ENCODE results near the gene ZNF407. TPM values are rescaled to one million over a fixed set of nuclear protein-coding genes. Genes with fewer than 3 reads are reported as not detected.

ZNF407 gene
- total and polyA plus RNA-seq, 4 donors = 1.3 to 21.1 (median 9.5) TPM

DNA sequence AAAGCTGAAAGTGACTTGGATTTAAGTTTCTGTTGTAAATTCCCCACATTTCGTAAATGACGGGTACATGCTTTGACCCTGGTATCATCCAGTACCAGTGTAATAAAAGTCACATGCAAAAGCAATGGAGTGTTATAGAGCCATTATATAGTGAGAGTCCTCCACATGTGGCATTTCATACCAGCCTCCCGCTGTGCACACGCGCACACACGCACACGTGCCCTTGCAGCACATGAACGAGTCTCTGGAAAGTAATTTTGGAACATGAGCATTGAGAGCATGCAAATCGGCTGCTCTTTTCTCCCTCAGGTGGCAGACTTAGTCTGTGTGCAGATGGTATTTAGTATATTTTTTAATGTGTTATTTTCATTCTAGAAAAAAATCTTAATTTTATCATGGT is 198.1 kb downstream of the ZNF407 start:
- Histone ChIP-seq H3K9me3 (ENCODE audit: control insufficient read depth, low read length) (no peaks in the 10 kb centered on the region), H3K27me3 (ENCODE audit: control insufficient read depth in 1 of 2, insufficient read depth in 2 of 2, low read length in 1 of 2) (no peaks in the 10 kb centered on the region), H3K4me1 (ENCODE audit: control insufficient read depth in 1 of 2, insufficient read depth in 2 of 2, low read length in 2 of 2) (peaks cover 0 to 3% of the 10 kb centered on the region in 2 donors), H3K4me3 (ENCODE audit: low read length in 2 of 2) (no peak overlapping the region), H3K36me3 (ENCODE audit: control insufficient read depth in 1 of 2, insufficient read depth in 2 of 2, low read length in 1 of 2) (no peaks in the 10 kb centered on the region), H3K27ac (ENCODE audit: low read depth in 1 of 2, low read length in 2 of 2) (no peak overlapping the region)
- 95 to 97% methylated on average over 9 of the region's 9 CpGs for WGBS, 2 donors
- intact Hi-C loops (cut with DNase I) = no loop called here
- DNase-seq (no peak), ATAC-seq (ENCODE audit: low FRiP score) (no peak)

DNA sequence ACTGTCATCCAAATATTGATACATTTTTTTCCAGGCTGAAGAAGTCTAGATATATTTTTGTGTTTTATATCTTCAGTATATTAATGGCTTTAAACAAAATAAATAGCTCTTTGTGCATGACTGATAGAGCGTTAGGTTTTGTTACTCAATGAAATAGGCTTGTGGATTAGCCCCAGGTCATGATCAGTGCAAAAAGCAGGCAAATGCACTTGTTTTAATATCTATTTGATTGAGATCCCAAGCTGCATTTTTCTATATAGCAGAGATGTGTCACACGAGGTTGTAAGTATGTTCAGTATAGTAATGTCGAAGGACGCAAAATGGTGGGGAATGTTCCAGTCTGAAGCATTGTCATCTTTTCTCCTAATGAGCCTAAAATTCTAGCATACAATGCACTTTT is 198.5 kb downstream of the ZNF407 start:
- Histone ChIP-seq H3K9me3 (ENCODE audit: control insufficient read depth, low read length) (no peaks in the 10 kb centered on the region), H3K36me3 (ENCODE audit: control insufficient read depth in 1 of 2, insufficient read depth in 2 of 2, low read length in 1 of 2) (no peaks in the 10 kb centered on the region), H3K27me3 (ENCODE audit: control insufficient read depth in 1 of 2, insufficient read depth in 2 of 2, low read length in 1 of 2) (no peaks in the 10 kb centered on the region), H3K4me1 (ENCODE audit: control insufficient read depth in 1 of 2, insufficient read depth in 2 of 2, low read length in 2 of 2) (peaks cover 0 to 3% of the 10 kb centered on the region in 2 donors), H3K27ac (ENCODE audit: low read depth in 1 of 2, low read length in 2 of 2) (no peak overlapping the region), H3K4me3 (ENCODE audit: low read length in 2 of 2) (no peak overlapping the region)
- ATAC-seq (ENCODE audit: low FRiP score) (no peak), DNase-seq (no peak)
- WGBS, 2 donors = 86 to 88% methylated on average over 4 of the region's 4 CpGs
- intact Hi-C loops (cut with DNase I) = no loop called here

DNA sequence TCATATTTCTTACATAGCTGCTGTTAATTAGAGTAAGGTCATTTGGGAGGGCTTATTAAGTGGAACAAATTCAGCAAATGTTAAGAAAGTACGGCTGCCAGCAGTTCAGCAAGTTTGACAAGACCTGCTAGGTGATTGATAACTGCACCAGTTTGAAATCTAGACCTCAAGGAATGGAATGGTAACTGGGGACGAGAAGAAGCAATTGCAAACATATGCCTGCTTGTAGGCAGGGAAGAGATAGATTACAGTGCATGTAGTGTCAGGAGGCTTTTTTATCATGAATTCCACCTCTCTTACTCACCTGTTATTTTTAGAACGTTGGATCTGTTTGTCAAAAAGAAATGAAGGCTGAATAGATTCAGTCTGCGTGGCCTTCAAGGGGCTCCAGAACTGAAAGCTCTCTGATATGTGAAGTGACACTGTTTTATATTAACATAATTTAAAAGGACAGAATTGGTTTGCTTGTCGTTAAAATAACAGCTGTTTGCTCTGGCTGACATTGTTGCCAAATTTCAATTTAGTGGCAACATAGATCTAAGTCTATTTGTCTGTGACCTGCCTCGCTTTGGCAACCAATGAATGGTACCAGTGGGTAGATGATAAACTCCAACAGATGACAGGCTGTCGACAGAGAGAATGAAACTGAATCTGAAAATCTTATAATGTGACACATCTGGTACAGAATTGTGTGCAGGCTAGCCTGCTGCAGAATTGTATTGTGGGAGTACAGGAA is 199.3 kb downstream of the ZNF407 start:
- no peak overlapping the region for H3K4me3 ChIP-seq (ENCODE audit: low read length in 2 of 2)
- no peaks in the 10 kb centered on the region for H3K36me3 ChIP-seq (ENCODE audit: control insufficient read depth in 1 of 2, insufficient read depth in 2 of 2, low read length in 1 of 2)
- no peaks in the 10 kb centered on the region for H3K9me3 ChIP-seq (ENCODE audit: control insufficient read depth, low read length)
- intact Hi-C loops (cut with DNase I) = no loop called here
- peaks cover 0 to 3% of the 10 kb centered on the region in 2 donors for H3K4me1 ChIP-seq (ENCODE audit: control insufficient read depth in 1 of 2, insufficient read depth in 2 of 2, low read length in 2 of 2)
- DNase-seq = no peak
- no peak for ATAC-seq (ENCODE audit: low FRiP score)
- H3K27me3 ChIP-seq (ENCODE audit: control insufficient read depth in 1 of 2, insufficient read depth in 2 of 2, low read length in 1 of 2) = no peaks in the 10 kb centered on the region
- 21% methylated on average over 7 of the region's 7 CpGs for WGBS, 2 donors
- no peak overlapping the region for H3K27ac ChIP-seq (ENCODE audit: low read depth in 1 of 2, low read length in 2 of 2)

DNA sequence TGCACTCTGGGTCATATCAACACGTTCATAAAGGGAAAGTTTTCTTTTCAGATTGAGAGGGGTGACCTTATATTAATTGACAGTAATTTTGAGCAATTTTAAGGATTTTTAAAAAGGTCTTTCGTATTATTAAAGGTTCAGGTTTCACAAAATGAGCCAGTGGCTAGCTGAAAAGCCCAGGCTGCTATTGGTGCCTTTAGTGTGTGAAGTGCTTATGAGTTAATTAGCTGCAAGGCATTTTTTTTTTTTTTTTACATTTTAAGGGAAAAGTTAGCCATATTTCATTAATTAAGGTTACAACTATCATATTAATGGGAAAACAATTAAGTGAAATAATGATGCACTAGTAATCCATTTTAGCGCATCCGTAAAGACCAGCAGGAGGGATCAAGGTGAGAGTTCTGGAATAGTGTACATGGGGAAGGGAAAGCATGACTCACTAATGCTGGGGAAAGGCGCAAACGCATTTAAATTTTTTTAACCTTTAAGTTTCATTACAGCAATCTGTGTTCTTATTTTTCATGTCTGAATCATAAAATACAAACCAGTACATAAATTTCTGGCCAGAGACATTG is 200.0 kb downstream of the ZNF407 start:
- intact Hi-C loops (cut with DNase I) = no loop called here
- peaks cover 0 to 3% of the 10 kb centered on the region in 2 donors for H3K4me1 ChIP-seq (ENCODE audit: control insufficient read depth in 1 of 2, insufficient read depth in 2 of 2, low read length in 2 of 2)
- no peaks in the 10 kb centered on the region for H3K36me3 ChIP-seq (ENCODE audit: control insufficient read depth in 1 of 2, insufficient read depth in 2 of 2, low read length in 1 of 2)
- ATAC-seq (ENCODE audit: low FRiP score) = no peak
- H3K4me3 ChIP-seq (ENCODE audit: low read length in 2 of 2) = no peak overlapping the region
- H3K27ac ChIP-seq (ENCODE audit: low read depth in 1 of 2, low read length in 2 of 2) = no peak overlapping the region
- H3K27me3 ChIP-seq (ENCODE audit: control insufficient read depth in 1 of 2, insufficient read depth in 2 of 2, low read length in 1 of 2) = no peaks in the 10 kb centered on the region
- DNase-seq = no peak
- no peaks in the 10 kb centered on the region for H3K9me3 ChIP-seq (ENCODE audit: control insufficient read depth, low read length)
- WGBS, 2 donors = 65 to 66% methylated on average over 6 of the region's 6 CpGs

DNA sequence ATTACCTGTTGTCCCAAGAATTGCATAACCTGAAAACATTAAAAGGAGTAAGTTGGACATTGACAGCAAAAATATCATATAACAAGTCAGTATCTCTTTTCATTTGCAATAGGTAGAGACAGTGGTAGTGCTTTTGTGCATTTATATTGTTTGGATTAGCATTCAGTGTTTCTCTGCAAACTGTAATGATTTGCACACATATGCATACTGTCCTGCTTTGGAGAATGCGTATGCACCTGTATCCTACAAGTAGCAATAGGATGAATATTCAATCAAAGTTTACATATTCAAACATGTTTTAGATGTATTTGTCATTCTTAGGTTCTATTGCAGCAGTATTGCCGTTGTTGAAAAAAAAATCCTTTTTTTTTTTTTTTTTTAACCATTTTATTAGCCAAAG is 201.9 kb downstream of the ZNF407 start:
- Histone ChIP-seq H3K27ac (ENCODE audit: low read depth in 1 of 2, low read length in 2 of 2) (no peak overlapping the region), H3K9me3 (ENCODE audit: control insufficient read depth, low read length) (no peaks in the 10 kb centered on the region), H3K27me3 (ENCODE audit: control insufficient read depth in 1 of 2, insufficient read depth in 2 of 2, low read length in 1 of 2) (no peaks in the 10 kb centered on the region), H3K4me1 (ENCODE audit: control insufficient read depth in 1 of 2, insufficient read depth in 2 of 2, low read length in 2 of 2) (peaks cover 0 to 3% of the 10 kb centered on the region in 2 donors), H3K4me3 (ENCODE audit: low read length in 2 of 2) (no peak overlapping the region), H3K36me3 (ENCODE audit: control insufficient read depth in 1 of 2, insufficient read depth in 2 of 2, low read length in 1 of 2) (no peaks in the 10 kb centered on the region)
- no peak for DNase-seq
- intact Hi-C loops (cut with DNase I) = no loop called here
- no peak for ATAC-seq (ENCODE audit: low FRiP score)
- WGBS, 2 donors = 94 to 96% methylated on average over 2 of the region's 2 CpGs

DNA sequence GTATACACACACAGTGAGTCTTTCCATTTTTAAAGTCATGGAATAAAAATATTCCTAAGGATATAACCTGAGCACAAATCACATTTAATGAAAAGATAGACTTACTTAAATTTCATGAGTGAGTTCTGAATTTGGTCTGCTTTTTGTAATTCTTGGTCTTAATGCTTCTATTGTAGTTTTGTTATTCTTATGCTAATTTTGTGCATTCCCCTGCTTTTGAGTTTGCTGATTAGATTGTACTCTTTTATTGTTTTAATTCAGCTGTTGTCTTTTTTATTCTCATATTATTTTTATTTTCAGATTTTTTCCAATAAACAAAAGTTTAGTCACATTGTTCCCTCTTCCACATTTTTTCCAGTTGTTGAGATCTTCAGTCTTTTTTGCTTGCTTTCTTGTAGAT is 202.4 kb downstream of the ZNF407 start:
- Histone ChIP-seq H3K27me3 (ENCODE audit: control insufficient read depth in 1 of 2, insufficient read depth in 2 of 2, low read length in 1 of 2) (no peaks in the 10 kb centered on the region), H3K9me3 (ENCODE audit: control insufficient read depth, low read length) (no peaks in the 10 kb centered on the region), H3K4me3 (ENCODE audit: low read length in 2 of 2) (no peak overlapping the region), H3K4me1 (ENCODE audit: control insufficient read depth in 1 of 2, insufficient read depth in 2 of 2, low read length in 2 of 2) (peaks cover 0 to 3% of the 10 kb centered on the region in 2 donors), H3K27ac (ENCODE audit: low read depth in 1 of 2, low read length in 2 of 2) (no peak overlapping the region), H3K36me3 (ENCODE audit: control insufficient read depth in 1 of 2, insufficient read depth in 2 of 2, low read length in 1 of 2) (no peaks in the 10 kb centered on the region)
- DNase-seq (no peak), ATAC-seq (ENCODE audit: low FRiP score) (no peak)
- intact Hi-C loops (cut with DNase I) = no loop called here

DNA sequence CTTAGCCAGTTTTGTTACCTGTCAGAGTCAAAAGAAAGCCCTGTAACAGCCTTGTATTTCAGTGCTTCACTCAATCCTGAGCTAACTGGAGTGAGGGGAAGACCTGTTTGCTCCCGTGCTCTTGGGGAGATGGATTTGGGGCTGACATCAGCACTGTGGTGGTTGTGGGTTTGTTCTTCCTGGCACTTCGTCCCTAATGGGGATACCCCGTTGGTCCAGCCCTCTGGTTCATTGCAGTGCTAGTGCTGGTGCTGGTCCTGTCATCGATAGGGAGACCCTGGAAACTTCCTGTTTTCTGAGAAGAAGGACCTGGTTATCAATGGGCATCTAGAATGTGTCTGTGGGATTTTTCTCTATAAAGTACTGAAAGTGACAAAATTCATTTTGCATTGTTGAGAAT is 205.4 kb downstream of the ZNF407 start:
- no peak for ATAC-seq (ENCODE audit: low FRiP score)
- H3K36me3 ChIP-seq (ENCODE audit: control insufficient read depth in 1 of 2, insufficient read depth in 2 of 2, low read length in 1 of 2) = no peaks in the 10 kb centered on the region
- no peak for DNase-seq
- no peaks in the 10 kb centered on the region for H3K27me3 ChIP-seq (ENCODE audit: control insufficient read depth in 1 of 2, insufficient read depth in 2 of 2, low read length in 1 of 2)
- no peak overlapping the region for H3K4me3 ChIP-seq (ENCODE audit: low read length in 2 of 2)
- WGBS, 2 donors = 87 to 93% methylated on average over 4 of the region's 4 CpGs
- peaks cover 1 to 5% of the 10 kb centered on the region in 2 donors for H3K4me1 ChIP-seq (ENCODE audit: control insufficient read depth in 1 of 2, insufficient read depth in 2 of 2, low read length in 2 of 2)
- no peak overlapping the region for H3K27ac ChIP-seq (ENCODE audit: low read depth in 1 of 2, low read length in 2 of 2)
- no peaks in the 10 kb centered on the region for H3K9me3 ChIP-seq (ENCODE audit: control insufficient read depth, low read length)
- intact Hi-C loops (cut with DNase I) = no loop called here

DNA sequence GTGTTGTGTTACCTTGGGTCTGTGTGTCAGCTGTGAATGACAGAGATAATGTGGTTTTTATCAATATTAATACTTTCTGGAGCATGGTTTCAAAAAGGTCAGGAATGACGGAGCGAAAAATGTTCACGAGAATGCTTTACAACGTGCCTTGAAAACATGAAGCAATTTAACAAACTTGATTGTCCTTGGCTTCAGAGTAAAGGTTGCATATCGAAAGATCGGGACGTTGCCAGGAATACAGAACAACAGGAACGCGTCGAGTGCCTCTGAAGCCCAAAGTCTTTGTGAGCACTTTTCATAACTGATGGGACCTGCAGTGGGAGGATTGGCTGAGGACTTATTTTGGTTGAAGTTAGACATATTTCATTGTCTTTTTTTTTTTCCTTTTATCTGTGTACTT is 206.1 kb downstream of the ZNF407 start:
- H3K36me3 ChIP-seq (ENCODE audit: control insufficient read depth in 1 of 2, insufficient read depth in 2 of 2, low read length in 1 of 2) = no peaks in the 10 kb centered on the region
- H3K27ac ChIP-seq (ENCODE audit: low read depth in 1 of 2, low read length in 2 of 2) = no peak overlapping the region
- ATAC-seq (ENCODE audit: low FRiP score) (no peak), DNase-seq (no peak)
- intact Hi-C loops (cut with DNase I) = no loop called here
- no peak overlapping the region for H3K4me3 ChIP-seq (ENCODE audit: low read length in 2 of 2)
- no peaks in the 10 kb centered on the region for H3K27me3 ChIP-seq (ENCODE audit: control insufficient read depth in 1 of 2, insufficient read depth in 2 of 2, low read length in 1 of 2)
- no peaks in the 10 kb centered on the region for H3K9me3 ChIP-seq (ENCODE audit: control insufficient read depth, low read length)
- H3K4me1 ChIP-seq (ENCODE audit: control insufficient read depth in 1 of 2, insufficient read depth in 2 of 2, low read length in 2 of 2) = peaks cover 1 to 5% of the 10 kb centered on the region in 2 donors
- WGBS, 2 donors = 53% methylated on average over 10 of the region's 10 CpGs

DNA sequence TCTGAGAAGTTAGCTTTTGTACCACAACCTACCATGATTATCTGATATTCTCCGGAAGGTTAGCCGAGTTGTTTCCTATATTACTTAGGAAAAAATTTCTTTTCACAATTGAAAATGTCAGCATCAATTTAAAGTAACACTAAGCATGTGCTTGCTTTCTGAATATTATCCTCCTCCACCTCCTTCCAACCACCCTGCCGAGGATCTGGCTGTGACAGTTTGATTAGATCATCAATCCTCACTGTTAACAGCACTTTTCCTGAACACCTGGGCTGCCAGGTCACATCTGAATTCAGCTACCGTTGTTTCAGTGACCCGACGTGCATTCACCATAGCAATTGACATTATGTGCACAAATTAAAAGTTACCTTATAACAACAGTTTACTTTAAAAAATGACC is 207.0 kb downstream of the ZNF407 start:
- 75 to 76% methylated on average over 6 of the region's 6 CpGs for WGBS, 2 donors
- no peak overlapping the region for H3K27ac ChIP-seq (ENCODE audit: low read depth in 1 of 2, low read length in 2 of 2)
- H3K9me3 ChIP-seq (ENCODE audit: control insufficient read depth, low read length) = no peaks in the 10 kb centered on the region
- ATAC-seq (ENCODE audit: low FRiP score) (no peak), DNase-seq (no peak)
- no peaks in the 10 kb centered on the region for H3K36me3 ChIP-seq (ENCODE audit: control insufficient read depth in 1 of 2, insufficient read depth in 2 of 2, low read length in 1 of 2)
- no peaks in the 10 kb centered on the region for H3K27me3 ChIP-seq (ENCODE audit: control insufficient read depth in 1 of 2, insufficient read depth in 2 of 2, low read length in 1 of 2)
- H3K4me1 ChIP-seq (ENCODE audit: control insufficient read depth in 1 of 2, insufficient read depth in 2 of 2, low read length in 2 of 2) = peaks cover 1 to 5% of the 10 kb centered on the region in 2 donors
- intact Hi-C loops (cut with DNase I) = no loop called here
- no peak overlapping the region for H3K4me3 ChIP-seq (ENCODE audit: low read length in 2 of 2)

All from aorta (tissue), 5 donors.